ENCODE measurements around the gene NDNF.

The NDNF gene, protein sequence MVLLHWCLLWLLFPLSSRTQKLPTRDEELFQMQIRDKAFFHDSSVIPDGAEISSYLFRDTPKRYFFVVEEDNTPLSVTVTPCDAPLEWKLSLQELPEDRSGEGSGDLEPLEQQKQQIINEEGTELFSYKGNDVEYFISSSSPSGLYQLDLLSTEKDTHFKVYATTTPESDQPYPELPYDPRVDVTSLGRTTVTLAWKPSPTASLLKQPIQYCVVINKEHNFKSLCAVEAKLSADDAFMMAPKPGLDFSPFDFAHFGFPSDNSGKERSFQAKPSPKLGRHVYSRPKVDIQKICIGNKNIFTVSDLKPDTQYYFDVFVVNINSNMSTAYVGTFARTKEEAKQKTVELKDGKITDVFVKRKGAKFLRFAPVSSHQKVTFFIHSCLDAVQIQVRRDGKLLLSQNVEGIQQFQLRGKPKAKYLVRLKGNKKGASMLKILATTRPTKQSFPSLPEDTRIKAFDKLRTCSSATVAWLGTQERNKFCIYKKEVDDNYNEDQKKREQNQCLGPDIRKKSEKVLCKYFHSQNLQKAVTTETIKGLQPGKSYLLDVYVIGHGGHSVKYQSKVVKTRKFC

DNA sequence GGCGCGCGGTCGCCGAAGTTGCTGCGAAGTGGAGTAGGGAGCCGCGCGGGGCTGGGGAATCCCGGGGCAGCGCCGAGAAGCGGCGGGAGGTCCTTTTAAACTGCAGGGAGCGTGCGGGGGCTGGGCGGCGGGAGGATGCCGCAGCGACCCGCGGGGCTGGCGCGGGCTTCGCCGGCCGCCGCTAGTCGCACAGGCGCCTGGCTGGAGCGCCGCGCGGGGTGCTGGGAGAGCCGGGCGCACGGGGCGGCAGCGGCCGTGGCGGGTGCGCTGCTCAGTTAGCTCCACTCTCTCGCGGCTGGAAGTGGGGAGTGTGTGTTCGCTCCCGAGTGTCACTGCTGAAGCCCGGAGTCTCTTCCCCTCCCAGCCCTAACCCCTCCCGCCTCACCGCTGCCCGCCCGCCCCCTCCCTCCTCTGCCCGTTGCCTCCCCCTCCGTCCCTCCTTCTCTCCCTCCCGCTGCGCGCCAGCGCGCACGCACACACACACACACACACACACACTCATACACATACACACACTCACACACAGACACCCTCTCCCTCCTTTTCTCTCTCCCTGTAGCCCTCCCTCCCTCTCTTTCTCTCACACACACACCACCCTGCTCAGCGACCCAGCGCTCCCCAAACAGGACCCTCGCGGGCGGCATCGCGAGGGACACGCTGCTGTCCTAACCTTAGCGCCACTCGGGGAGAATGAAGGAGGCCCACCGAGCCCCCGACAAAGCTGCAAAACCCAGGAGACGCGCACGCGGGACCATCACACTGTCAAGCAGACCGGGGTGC, at the start of gene NDNF:
Gene NDNF (minus strand): TSS at position 312 of the 780 bp plus-strand sequence. CDS start 26,698 bp downstream, outside the sequence.
- peak in 1 of 2 experiments; percentile 52 for DNase-seq

DNA sequence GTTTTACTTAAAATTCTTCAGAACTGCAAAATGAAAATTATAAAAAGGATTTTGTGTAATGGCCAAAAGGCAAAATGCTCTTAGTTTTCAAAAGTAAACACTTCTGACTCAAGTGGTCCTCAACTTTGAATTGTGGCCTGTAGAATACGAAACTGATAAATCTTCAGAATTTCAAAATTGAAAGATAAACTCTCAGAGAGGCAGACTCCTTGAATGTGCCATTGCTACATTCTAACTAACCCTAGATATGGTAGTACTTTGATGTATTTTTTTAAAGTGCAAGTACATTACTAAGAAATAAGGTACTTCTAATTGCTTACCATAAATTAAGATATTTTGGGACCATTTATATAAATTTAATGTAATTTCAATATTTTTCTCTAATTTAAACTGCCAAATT, 47.4 kb upstream of the NDNF start:
- DNase-seq, result no peak

DNA sequence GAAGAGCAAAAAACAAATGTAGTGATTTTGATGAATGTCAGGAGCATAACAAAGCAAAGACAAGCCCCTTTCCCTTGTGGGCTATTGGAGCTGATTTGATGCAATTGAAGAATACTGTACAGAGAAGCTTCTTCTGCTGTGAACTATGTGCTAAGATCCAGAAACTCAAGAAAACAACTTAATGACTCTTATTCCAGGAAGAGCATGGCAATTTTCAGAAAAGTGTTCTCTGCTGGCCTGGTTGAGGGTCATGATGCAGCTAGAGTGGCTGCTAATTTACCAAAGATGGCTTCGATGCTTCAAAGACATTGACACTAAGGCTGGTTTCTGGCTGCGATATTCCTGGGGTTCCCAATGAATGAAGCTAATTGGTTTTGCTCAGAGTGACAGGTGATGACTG, 46.0 kb upstream of the NDNF start:
- DNase-seq, result no peak

DNA sequence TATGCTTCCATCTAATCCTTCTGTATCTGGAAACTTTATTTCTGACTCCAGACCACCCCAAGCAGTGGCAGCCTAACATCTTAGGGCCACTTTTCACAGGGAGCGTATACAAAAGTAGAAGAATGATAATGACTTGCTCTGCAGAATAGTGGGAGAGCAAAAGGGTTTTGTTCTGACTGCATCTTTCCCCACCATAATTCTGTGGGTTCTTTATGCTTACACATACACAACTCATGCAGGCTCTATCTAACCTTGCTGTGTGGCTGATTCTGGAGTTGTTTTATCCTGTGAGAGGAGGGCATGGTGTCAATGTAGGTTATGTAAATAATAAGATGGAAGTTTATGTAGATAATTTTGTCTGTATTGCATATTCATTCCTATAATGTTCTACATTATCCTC, 42.4 kb upstream of the NDNF start:
- no peak for DNase-seq

DNA sequence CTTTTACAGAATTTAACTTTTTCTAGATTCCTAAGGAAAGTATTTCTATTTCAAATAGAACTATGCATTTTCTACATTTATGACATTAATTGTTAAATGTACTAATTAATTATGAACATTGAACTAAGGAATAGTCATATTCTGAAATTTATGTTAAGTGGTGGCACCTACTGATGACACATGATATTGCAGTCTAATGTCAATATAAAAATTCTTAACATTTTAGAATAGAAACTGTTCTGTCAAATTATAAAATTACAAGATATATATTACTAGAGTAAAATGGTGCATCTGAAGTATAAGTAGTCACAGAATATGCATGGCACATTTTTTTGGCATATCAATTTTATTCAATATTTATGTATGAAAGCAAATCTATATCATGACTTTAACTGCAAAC, 40.2 kb upstream of the NDNF start:
- no peak for DNase-seq

DNA sequence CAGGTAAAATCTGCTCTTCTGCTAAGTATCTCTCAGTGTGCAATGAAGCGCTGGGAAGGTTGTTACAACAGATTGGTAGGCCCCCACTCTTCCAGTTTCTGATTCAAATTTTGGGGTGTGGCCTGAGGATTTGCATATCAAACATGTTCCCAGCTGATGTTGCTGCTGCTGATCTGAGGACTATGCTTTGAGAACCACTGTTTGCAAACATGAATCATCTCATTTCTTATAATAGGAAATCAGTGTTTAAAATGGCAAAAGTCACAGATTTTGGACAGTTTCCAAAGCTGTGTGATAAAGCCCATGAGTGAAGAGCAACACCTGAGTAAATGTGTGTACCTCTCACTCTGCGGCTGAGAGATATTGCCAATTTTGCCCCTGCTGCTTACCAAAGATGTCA, 36.2 kb upstream of the NDNF start:
- no peak for DNase-seq

DNA sequence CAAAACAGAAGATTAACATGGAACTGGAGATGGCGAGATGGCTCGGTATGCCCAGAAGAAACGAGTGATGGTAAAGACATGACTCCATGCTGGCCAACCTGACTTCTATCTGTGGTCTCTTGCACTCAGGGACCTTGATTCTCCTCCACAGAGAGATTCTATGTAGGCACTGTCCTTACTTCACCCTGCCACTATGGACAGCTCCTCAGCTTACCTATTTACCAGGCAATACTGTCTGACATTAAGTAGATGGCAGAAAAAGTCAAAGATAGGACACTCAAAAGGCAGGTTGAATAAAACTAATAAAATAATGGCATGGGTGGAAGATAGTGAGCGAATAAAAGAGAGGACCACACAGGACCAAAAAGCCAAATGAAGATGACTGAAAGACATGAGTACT, 35.2 kb upstream of the NDNF start:
- no peak for DNase-seq

DNA sequence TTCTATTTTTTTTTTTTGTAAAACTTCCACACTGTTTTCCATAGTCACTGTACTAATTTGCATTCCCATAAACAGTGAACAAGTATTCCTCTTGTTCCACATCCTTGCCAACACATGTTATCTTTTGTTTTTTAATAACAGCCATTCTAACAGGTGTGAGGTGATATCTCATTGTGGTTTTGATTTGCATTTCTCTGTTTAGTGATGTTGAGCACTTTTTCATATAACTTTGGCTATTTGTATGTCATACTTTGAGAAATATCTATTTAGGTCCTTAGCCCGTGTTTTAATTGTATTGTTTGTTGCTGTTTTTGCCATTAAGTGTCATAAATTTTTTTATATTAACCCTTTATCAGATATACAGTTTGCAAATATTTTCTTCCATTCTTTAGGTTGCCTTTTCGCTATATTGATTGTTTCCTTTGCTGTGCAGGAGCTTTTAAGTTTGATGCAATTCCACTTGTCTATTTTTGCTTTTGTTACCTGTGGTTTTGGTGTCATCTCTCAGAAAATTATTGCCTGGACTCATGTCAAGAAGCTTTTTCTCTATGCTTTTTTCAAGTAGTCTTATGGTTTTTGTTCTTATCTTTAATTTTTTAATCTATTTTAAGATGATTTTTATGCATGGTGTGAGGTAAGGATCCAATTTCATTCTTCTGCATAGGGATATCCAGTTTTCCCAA, 27.9 kb upstream of the NDNF start:
- no peak for DNase-seq

DNA sequence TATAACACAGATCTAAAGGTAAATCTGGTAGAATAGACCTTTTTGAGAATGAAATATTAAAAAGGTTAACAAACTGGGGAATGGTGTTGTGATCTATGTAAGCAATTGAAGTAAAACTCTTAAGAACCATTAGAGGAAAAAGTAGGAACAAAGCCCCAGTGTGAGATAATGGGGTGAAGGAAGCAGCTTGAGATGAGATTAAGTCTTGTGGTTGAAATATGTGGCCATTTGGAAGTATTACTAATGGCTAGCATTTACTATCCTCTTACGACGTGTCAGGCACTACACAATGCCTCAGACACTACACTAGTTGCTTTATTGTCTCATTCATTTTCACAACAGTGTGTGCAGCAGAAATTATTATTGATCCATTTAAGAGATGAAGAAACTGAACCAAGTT, 25.9 kb upstream of the NDNF start:
- DNase-seq, result no peak

DNA sequence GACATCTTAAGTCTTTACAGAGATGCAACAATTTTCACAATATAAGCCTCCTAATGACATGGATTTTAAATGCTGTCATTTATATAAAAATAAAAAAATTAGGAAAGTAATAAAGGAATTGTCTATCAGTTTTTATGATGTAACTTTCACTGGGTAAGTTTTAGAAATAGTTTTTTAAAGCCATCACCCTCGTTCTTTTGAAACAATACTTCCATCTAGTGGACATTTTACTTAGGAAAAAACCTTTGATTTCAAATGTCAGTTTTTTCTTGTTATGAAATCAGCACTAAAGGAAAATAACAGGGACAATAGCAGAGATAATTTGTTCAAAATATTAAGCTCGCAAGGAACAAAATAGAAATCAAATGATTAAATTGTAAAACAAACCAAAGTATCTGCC, 24.3 kb upstream of the NDNF start:
- peak in 1 of 2 experiments; percentile 43 for DNase-seq

DNA sequence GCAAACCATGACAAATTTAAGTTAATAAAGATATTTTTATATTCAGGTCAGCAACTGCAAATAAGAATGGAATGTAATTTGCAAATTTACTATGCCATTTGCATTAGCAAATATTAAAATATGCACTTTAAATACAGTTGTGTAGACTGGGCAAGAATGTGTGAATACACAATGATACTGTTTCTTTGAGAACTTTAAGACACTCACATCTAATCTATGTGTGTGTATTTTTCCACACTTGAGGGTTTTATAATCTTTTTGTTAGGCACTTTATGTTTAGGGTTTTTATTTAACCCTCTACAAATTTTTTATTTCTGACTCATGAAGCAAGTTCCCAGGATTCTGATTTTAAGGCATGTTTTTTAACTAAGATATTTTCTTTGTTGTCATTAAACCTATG, 23.9 kb upstream of the NDNF start:
- no peak for DNase-seq

DNA sequence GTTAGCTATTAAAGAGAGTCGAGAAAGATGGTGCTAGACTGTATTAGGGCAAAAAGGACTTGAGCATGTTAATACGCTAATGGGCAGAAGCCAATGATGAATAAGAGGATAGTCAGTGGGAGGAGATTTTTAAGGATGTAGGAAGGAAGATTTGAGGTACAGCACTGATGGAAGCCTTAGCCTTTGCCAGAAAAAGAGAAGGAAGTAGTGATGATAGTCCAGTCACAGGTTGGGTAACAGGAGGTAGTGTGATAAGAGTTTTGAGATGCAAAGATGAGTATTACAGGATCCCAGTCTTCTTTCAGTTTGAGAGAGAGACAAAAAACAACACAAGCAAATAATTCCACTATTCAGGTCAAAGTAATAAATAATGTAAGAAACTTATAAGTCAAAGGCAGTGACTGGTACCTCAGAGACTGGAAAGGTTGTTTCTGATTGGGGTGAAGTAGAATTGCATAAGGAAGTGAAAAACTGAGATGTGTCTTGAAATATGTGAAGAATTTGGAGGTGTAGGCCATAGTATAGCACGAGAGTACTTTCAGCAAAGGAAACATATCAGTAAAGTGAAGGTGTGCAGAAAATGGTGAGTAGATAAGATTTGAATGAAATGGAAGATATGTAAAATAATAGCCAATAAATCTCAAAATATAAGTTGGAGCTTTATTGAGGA, 22.1 kb upstream of the NDNF start:
- no peak for DNase-seq

DNA sequence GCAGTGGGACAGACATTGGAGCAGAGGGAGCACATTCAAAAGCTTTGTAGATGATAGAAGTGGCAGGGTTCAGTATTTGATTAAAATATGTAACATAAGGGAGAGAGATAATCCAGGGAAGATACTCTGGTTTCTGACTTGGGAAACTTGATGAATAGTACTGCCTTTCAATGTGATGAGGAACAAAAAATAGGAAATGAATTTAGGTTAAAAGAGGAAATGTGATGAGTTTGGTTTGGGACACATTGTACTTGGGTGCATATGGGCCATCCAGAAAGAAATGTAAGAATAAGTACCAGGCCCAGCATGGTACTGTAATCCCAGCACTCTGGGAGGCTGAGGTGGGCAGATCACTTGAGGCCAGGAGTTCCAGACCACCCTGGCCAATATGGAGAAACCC, 20.9 kb upstream of the NDNF start:
- DNase-seq, result no peak

DNA sequence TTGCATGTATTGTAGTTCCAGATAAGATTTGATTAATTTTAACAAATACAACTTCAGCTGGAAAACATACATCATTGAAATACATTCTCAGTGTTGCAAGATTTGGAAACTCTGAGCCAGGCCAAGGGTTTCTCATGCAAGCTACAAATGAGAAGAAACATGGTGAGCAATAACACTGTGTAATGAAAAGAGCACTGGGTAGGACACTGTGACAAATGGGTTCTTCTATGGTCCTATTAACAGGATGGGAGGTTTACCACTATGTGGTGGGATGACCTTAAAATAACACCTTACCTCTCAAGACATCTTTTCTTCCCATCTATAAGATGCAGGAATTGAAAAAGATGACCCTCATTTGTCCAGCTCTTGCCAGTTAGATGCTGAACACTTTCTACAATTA, 19.6 kb upstream of the NDNF start:
- DNase-seq, result no peak

DNA sequence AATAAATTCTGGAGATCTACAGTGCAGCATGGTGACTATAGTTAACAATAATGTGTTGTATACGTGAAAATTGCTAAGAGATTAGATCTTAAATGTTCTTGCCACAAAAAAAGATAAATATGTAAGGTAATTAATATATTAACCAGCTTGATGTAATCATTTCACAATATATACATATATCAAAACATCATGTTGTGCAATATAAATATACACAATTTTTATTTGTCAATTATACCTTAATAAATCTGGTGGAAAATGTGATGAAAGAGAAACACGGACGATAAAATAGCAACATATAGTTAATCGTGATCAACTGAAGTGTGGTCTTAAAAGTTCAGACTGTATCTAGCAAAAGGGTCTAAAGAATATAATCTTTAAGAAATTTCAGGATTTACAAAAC, 16.5 kb upstream of the NDNF start:
- DNase-seq, result no peak

DNA sequence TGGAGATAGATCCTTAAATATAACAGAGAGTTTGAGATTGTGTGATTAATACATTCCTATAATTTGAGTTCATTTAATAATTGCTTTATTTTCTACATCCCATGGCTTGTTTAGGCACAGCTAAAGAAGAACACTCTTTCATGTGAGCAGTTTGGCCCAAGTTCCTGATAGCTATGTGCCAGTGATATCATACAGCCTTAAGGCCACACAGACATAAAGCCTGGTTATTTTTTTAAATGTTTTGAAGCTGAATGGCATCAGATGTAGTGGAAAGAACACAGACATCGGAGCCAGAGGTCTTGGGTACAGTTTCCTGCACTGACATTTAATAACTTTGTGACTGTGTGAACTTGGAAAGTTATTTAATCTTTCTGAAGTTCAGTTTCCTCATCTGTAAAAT, 7.0 kb upstream of the NDNF start:
- no peak for DNase-seq

DNA sequence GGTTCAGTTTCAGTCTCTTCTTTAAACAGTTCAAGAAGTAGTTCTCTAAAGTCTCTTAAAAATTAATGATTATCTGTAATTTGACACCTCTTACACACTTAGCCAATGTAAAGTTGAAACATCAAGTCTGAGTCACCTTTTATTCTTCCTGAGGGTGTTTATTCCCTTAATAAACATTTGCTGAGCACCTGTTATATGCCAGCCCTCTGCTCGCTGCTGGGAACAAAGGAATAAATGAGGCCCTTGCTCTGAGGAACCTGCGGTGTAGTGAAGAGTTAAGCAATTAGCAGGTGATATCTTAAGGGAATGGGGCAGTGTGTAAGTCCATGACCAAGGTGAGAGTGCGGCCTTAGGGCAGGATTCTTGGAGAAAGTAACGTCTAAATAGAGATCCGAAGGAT, 5.2 kb upstream of the NDNF start:
- no peak for DNase-seq

DNA sequence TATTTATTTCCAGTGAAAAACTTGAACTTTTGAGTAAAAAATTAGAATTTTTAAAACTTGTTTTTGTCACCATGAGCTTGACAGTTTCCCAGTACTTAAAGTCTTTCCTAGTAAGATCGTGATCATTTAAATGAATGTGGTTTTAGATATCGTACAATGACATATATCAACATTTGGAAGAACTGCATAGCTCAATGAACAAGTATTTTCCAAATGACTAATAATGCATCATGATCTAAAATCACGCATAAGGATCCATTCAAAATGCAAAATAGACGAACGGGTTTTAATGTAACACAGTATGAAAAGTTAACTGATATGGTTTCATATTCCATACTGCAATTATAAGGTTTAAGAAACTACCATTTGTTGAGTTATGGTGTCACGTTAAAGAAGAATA, 4.1 kb upstream of the NDNF start:
- no peak for DNase-seq

DNA sequence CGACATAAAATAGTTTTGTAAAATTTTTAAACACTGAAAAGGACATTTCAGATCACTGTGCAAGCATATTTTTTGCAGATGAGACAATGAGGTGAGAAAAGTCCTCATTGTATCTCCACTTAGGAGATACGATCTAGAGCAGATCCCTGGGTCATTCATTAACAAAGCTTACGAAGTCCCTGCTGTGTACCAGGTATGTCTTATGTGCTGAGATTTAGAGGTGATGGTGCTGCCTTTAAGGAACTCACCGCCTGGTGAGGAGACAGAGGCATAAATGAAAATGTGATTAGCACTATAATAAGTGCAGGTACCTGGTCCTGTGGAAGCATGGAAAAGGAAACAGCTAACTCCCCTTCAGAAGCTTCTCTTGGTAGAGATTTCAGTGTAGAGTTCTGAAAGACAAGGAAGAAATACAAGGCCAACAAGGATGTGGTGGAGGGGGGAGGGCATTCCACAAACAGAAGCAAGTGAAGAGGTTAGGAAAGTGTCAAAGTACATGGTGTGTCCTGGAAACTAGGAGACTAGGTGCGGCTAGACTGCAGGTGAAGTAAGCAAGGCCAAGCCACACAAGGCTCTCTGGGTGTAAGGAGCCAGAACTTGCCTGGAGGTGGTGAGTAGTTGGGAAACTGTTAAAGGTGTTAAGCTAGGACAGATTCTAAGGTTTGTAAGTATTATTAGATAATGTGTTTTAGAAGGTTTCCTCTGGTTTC, 1.5 kb upstream of the NDNF start:
- no peak for DNase-seq

DNA sequence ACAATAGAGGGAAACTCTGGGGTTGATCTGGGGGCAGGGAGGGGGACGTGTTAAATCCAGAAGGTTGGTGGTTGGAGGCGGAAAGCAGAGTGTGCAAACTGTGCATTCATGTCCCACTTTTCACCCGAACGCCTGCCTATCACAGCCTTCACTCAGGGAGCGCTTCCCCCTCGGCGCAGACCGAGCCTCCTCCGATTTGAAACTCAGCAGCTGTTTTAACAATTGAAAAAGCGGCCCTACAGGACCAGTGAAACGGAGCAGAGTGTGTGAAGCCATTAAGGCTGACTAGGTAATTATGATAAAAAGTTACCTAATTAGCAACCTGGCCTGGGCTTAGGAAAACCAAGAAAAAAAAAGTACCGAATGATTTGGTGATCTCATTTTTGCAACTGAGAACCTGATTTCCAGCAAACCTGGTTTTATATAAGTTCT, 685 bp upstream of the NDNF start:
- DNase-seq, result no peak

DNA sequence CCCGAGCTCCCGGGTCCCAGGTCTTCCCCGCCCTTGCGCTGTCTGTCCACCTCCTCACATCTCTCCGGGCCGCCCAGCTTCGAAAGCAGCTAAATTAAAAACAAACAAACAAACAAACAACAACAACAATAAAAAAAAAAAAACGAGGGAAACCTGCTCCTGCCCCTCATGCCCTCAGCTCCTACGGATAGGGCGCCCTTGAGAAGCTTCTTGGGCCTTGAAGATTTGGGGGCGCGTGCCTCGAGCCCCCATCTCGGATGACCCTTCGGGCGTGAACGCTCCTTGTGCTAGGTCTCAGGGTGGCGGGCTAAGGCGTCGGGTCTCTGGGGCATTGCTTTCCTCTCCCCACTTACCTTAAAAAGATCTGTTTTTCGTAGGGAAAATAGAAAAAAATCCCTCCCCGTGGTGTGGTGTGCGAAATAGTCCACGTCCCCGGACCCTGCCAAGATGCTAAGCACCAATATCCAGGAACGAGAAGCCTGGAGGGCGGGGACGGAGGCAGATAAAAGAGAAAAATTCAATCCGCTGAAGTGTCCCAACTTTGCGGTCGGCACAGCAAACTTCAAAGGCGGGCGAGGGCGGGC, 603 bp downstream of the NDNF start:
- DNase-seq, result peak in 1 of 2 experiments; percentile 40

All from NCI-H446 (cell line).